Smooth muscle cell (in vitro differentiated cells): ENCODE results near the gene UVSSA. TPM values are rescaled to one million over a fixed set of nuclear protein-coding genes. Genes with fewer than 3 reads are reported as not detected.
A peak's percentile ranks its signal among the peaks of the same experiment; 100 is the strongest.
"Not testable (repeated sequence)": the region's sequence is repeated elsewhere in the genome, so short reads cannot be mapped to it uniquely, and the experiment has no call there.

ENCODE experiments used
- DNase-seq: peaks from one replicate; lab custom pipeline; 2025; ENCODE audit not compliant: unreplicated experiment; lab: John Stamatoyannopoulos, UW
- H2AFZ ChIP-seq: fragments of 200-600 bp; sonication (generic); 2 replicates; pipeline ENCODE4 v1.6.0; 2016; ENCODE audit warnings: antibody characterized with exemption, low read depth, mild to moderate bottlenecking
- H3F3A ChIP-seq: fragments of 200-600 bp; sonication (generic); 2 replicates; pipeline ENCODE4 v1.6.0; 2017; ENCODE audit warnings: antibody characterized with exemption, low read depth
- H3K27ac ChIP-seq: fragments of 200-600 bp; sonication (generic); 2 replicates; pipeline ENCODE4 v1.5.1; 2016; ENCODE audit warnings: low read depth, mild to moderate bottlenecking
- H3K27me3 ChIP-seq: fragments of 200-600 bp; sonication (generic); 2 replicates; pipeline ENCODE4 v1.6.1; 2016; ENCODE audit warnings: low read depth, mild to moderate bottlenecking
- H3K36me3 ChIP-seq: fragments of 200-600 bp; sonication (generic); 2 replicates; pipeline ENCODE4 v1.5.1; 2016; ENCODE audit warnings: low read depth
- H3K4me1 ChIP-seq: fragments of 200-600 bp; sonication (generic); 2 replicates; pipeline ENCODE4 v1.5.1; 2016; ENCODE audit warnings: low read depth
- H3K4me2 ChIP-seq: fragments of 200-600 bp; sonication (generic); 2 replicates; pipeline ENCODE4 v1.6.0; 2016; ENCODE audit warnings: mild to moderate bottlenecking
- H3K4me3 ChIP-seq: fragments of 200-600 bp; sonication (generic); 2 replicates; pipeline ENCODE4 v1.5.1; 2016; ENCODE audit warnings: mild to moderate bottlenecking
- H3K79me2 ChIP-seq: fragments of 200-600 bp; sonication (generic); 2 replicates; pipeline ENCODE4 v1.6.0; 2016; ENCODE audit warnings: low read depth, mild to moderate bottlenecking
- H3K9ac ChIP-seq: fragments of 200-600 bp; sonication (generic); 2 replicates; pipeline ENCODE4 v1.6.0; 2016; ENCODE audit warnings: low read depth
- H3K9me3 ChIP-seq: fragments of 200-600 bp; sonication (generic); replicated peaks from 2 replicates; pipeline ENCODE4 v1.5.1; 2016; ENCODE audit warnings: low read depth
- H4K20me1 ChIP-seq: fragments of 200-600 bp; sonication (generic); 2 replicates; pipeline ENCODE4 v1.6.0; 2016; ENCODE audit warnings: low read depth
- WGBS: methylation state at CpG from one replicate; pipeline ENCODE4 v1.1.7; 2016; ENCODE audit warnings: low lambda C conversion rate; 5-methylcytosine and 5-hydroxymethylcytosine counted together
- polyA plus RNA-seq: library from polyadenylated mRNA; unstranded; fragments of >200 nt; fragmentation: Nextera tagmentation; extraction: Ambion mirVana; gene quantifications from 2 replicates; pipeline ENCODE4 v1.2.1, GENCODE V29; 2016
- total RNA-seq: library from RNA; depleted of rRNA; stranded (reverse); fragments of >200 nt; gene quantifications from 2 replicates; pipeline ENCODE4 v1.2.3, GENCODE V29; 2014
- TF ChIP-seq, protein P1 (sequence below): fragments of 200-600 bp; sonication (generic); IDR thresholded peaks from 2 replicates; pipeline ENCODE4 v1.5.1; 2017; ENCODE audit warnings: borderline replicate concordance, mild to moderate bottlenecking, antibody characterized with exemption; ENCODE audit not compliant: insufficient read depth, poor library complexity, severe bottlenecking

Gene UVSSA
- total and polyA plus RNA-seq, 2 experiments from 2014 or later = 9.0 to 13.0 TPM

DNA sequence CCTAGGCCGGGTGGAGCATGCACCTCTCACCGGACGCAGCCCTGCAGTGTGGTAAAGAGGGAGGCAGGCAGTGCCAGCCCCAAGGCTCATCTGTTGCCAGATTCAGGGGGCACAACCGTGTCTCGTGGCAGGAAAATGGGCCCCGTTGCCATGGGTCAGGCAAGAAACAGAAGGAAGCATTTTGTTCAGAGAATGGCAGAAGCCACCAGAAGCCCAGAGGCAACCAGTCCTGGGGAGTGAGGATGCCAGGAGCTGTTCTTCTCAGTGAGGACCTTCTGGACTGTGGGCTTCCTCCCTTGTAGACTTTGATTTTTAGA, 12.5 kb upstream of the UVSSA start:
- Histone ChIP-seq H3K4me3 (no peak overlapping the region), H3K4me1 (no peaks in the 10 kb centered on the region), H3K9ac (no peak overlapping the region), H3K36me3 (peaks cover 9% of the 10 kb centered on the region), H3K9me3 (no peaks in the 10 kb centered on the region), H4K20me1 (peaks cover 34% of the 10 kb centered on the region), H3K79me2 (no peaks in the 10 kb centered on the region), H2AFZ (no peak overlapping the region), H3F3A (no peaks in the 10 kb centered on the region), H3K27ac (no peak overlapping the region), H3K27me3 (no peaks in the 10 kb centered on the region), H3K4me2 (no peak overlapping the region)
- TF ChIP-seq, protein P1, sequence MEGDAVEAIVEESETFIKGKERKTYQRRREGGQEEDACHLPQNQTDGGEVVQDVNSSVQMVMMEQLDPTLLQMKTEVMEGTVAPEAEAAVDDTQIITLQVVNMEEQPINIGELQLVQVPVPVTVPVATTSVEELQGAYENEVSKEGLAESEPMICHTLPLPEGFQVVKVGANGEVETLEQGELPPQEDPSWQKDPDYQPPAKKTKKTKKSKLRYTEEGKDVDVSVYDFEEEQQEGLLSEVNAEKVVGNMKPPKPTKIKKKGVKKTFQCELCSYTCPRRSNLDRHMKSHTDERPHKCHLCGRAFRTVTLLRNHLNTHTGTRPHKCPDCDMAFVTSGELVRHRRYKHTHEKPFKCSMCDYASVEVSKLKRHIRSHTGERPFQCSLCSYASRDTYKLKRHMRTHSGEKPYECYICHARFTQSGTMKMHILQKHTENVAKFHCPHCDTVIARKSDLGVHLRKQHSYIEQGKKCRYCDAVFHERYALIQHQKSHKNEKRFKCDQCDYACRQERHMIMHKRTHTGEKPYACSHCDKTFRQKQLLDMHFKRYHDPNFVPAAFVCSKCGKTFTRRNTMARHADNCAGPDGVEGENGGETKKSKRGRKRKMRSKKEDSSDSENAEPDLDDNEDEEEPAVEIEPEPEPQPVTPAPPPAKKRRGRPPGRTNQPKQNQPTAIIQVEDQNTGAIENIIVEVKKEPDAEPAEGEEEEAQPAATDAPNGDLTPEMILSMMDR = no peak
- DNase-seq = no peak
- WGBS = 98% methylated on average over 6 of the region's 6 CpGs

- H3K4me1 ChIP-seq, H3K27ac ChIP-seq, H3F3A ChIP-seq, H3K4me2 ChIP-seq, H3K27me3 ChIP-seq, H3K9ac ChIP-seq, H2AFZ ChIP-seq, H3K4me3 ChIP-seq, H3K9me3 ChIP-seq, DNase-seq, H3K79me2 ChIP-seq: not testable (repeated sequence)
- H3K36me3 ChIP-seq = peaks cover 15% of the 10 kb centered on the region
- H4K20me1 ChIP-seq = peaks cover 27% of the 10 kb centered on the region
- WGBS = 85% methylated on average over 4 of the region's 4 CpGs
These were observed 11.7 kb upstream of the UVSSA start for GRCh38 chr4:1335193-1335883.

- DNase-seq = no peak
- Histone ChIP-seq H3K9ac (no peak overlapping the region), H3K9me3 (no peaks in the 10 kb centered on the region), H4K20me1 (peaks cover 19% of the 10 kb centered on the region), H3K79me2 (no peaks in the 10 kb centered on the region), H3K4me2 (no peak overlapping the region), H3K4me1 (no peaks in the 10 kb centered on the region), H3F3A (no peaks in the 10 kb centered on the region), H3K27me3 (no peaks in the 10 kb centered on the region), H3K27ac (no peak overlapping the region), H2AFZ (no peak overlapping the region), H3K4me3 (no peak overlapping the region), H3K36me3 (peaks cover 15% of the 10 kb centered on the region)
- TF ChIP-seq, protein P1 = no peak
- 91% methylated on average over 7 of the region's 7 CpGs for WGBS
These were observed 10.9 kb upstream of the UVSSA start for GRCh38 chr4:1336088-1336491.

- peaks cover 6% of the 10 kb centered on the region for H4K20me1 ChIP-seq
- no peak overlapping the region for H3K4me3 ChIP-seq
- H3K79me2 ChIP-seq = no peaks in the 10 kb centered on the region
- peaks cover 15% of the 10 kb centered on the region for H3K36me3 ChIP-seq
- H2AFZ ChIP-seq = no peak overlapping the region
- no peaks in the 10 kb centered on the region for H3K9me3 ChIP-seq
- TF ChIP-seq, protein P1 = no peak
- no peaks in the 10 kb centered on the region for H3F3A ChIP-seq
- H3K4me1 ChIP-seq = no peaks in the 10 kb centered on the region
- peak overlapping the region; percentile 71 for H3K27ac ChIP-seq
- 68% methylated on average over 11 of the region's 11 CpGs for WGBS
- H3K27me3 ChIP-seq = no peaks in the 10 kb centered on the region
- DNase-seq = no peak
- H3K4me2 ChIP-seq = no peak overlapping the region
- no peak overlapping the region for H3K9ac ChIP-seq
These were observed 9.6 kb upstream of the UVSSA start for GRCh38 chr4:1337376-1337831.
